CD4-positive, alpha-beta T cell (primary cell): Measurements from ENCODE around the gene DNAJC7. TPM values are rescaled to one million over a fixed set of nuclear protein-coding genes. Genes with fewer than 3 reads are reported as not detected.
"Not testable (repeated sequence)": the region's sequence is repeated elsewhere in the genome, so short reads cannot be mapped to it uniquely, and the experiment has no call there.

Source experiments
- ATAC-seq: fragments of 200-7000 bp; cut with Tn5 transposase; one replicate; pipeline ENCODE4 v1.10.0; 2022; ENCODE audit warnings: mild to moderate bottlenecking; ENCODE audit not compliant: poor library complexity
- CTCF ChIA-PET: fragments of 350-600 bp; sonication (Branson Sonifier 250); formaldehyde crosslinking; loops from one replicate; lab custom pipeline; 2021; ENCODE audit warnings: antibody characterized with exemption, inconsistent platforms; lab: Charles Lee
- POLR2A ChIA-PET: fragments of 350-600 bp; sonication (Branson Sonifier 250); formaldehyde crosslinking; loops from one replicate; lab custom pipeline; 2021; ENCODE audit warnings: antibody characterized with exemption, inconsistent platforms; lab: Charles Lee
- DNase-seq, 14 experiments: peaks; one replicate each; pipeline ENCODE4 v3.0.0-alpha.2; 2013 to 2020; ENCODE audit warnings: mixed read lengths in 2 of 14
- H3K27ac ChIP-seq, 2 donors: one replicate each; pipeline versions ENCODE4 v1.5.1 to v1.7.0; 2013; ENCODE audit warnings: low read length in 2 of 2, low read depth in 1 of 2, mild to moderate bottlenecking in 1 of 2
- H3K27me3 ChIP-seq, 2 experiments: 1 replicate in 1 of 2; 2 replicates in 1 of 2; pipeline versions ENCODE4 v1.6.1 to v1.7.0; 2013; ENCODE audit warnings: low read length in 2 of 2, control low read depth in 1 of 2, mild to moderate bottlenecking in 1 of 2, moderate library complexity in 1 of 2; ENCODE audit not compliant: insufficient read depth in 2 of 2, control insufficient read depth in 1 of 2
- H3K36me3 ChIP-seq: one replicate; pipeline ENCODE4 v1.6.1; 2013; ENCODE audit warnings: low read length, control low read depth; ENCODE audit not compliant: insufficient read depth
- H3K4me1 ChIP-seq: one replicate; pipeline ENCODE4 v1.6.1; 2013; ENCODE audit warnings: low read length, control low read depth; ENCODE audit not compliant: insufficient read depth
- H3K4me3 ChIP-seq: one replicate; pipeline ENCODE4 v1.5.1; 2013; ENCODE audit warnings: mild to moderate bottlenecking, low read length, moderate library complexity
- H3K9me3 ChIP-seq, 2 experiments: 1 replicate in 1 of 2; 2 replicates in 1 of 2; pipeline versions ENCODE4 v1.6.1 to v1.7.0; 2013; ENCODE audit warnings: low read length in 2 of 2, mild to moderate bottlenecking in 2 of 2, control low read depth in 1 of 2, moderate library complexity in 1 of 2; ENCODE audit not compliant: control insufficient read depth in 1 of 2, insufficient read depth in 1 of 2
- H3K27ac Mint-ChIP-seq: one replicate; pipeline ENCODE4 v1.8.0; 2020; ENCODE audit warnings: mixed read lengths
- H3K27me3 Mint-ChIP-seq: one replicate; pipeline ENCODE4 v1.8.0; 2021; ENCODE audit warnings: mixed read lengths
- H3K36me3 Mint-ChIP-seq: one replicate; pipeline ENCODE4 v1.8.0; 2021; ENCODE audit warnings: low read depth, mixed read lengths
- H3K4me1 Mint-ChIP-seq: one replicate; pipeline ENCODE4 v1.8.0; 2021; ENCODE audit warnings: low read depth, mixed read lengths
- H3K4me3 Mint-ChIP-seq: one replicate; pipeline ENCODE4 v1.8.0; 2020; ENCODE audit warnings: mild to moderate bottlenecking, mixed read lengths
- H3K9me3 Mint-ChIP-seq: one replicate; pipeline ENCODE4 v1.8.0; 2020; ENCODE audit warnings: mixed read lengths
- intact Hi-C, 2 experiments: fragments of 100-400 bp; cut with DNase I in 1 of 2; cut with micrococcal nuclease in 1 of 2; formaldehyde crosslinking; loops; one replicate each; pipeline versions ENCODE4 v1.15.1 to v1.9.0; 2023 to 2025; cut with DNase I, micrococcal nuclease
- total RNA-seq, 174 experiments: library from RNA in 2 of 174; stranded (reverse) in 2 of 174; gene quantifications; one replicate each; pipeline ENCODE4 v1.2.3 and lab custom pipeline; 2021 to 2026
- TF ChIP-seq, protein P1 (sequence below): fragments of 200-600 bp; IDR thresholded peaks from one replicate; pipeline ENCODE4 v1.8.0; 2022; ENCODE audit warnings: antibody characterized with exemption, mild to moderate bottlenecking

DNAJC7 gene
- total RNA-seq, 2 experiments from 2014 or later: 117 to 140 TPM

DNA sequence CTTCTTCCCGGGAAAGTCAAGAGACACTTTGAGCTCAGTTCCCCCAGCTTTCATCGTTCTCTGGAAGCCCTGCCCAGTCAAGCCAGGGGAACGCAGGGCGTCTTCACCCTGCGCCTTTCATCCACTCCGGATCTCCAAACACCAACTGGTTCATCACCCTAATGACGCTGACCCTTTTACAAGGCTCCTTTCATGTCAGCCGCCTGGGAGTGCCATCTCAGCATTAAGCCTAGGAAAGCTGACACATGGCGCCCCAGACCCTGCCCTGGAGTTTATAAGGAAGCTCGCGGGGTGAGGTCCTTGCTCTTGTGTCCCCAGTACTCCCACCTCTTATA is 594 bp upstream of the DNAJC7 start:
- CTCF ChIA-PET: interaction anchor here (0.6 to 2.3 kb wide), 8 partner anchors 22 to 806 kb away, joined by 3 to 6 read pairs (median 3); partner anchors contain the start of genes BECN1, CNP and ODAD4
- peak overlapping the region; percentile 93 to 94 for H3K27ac ChIP-seq
- Mint-ChIP-seq H3K9me3 (no peaks in the 10 kb centered on the region), H3K27ac (peak overlapping the region; percentile 98), H3K36me3 (peaks cover 34% of the 10 kb centered on the region), H3K4me1 (peaks cover 72% of the 10 kb centered on the region), H3K27me3 (no peaks in the 10 kb centered on the region), H3K4me3 (peak overlapping the region; percentile 100)
- H3K9me3 ChIP-seq: no peaks in the 10 kb centered on the region
- POLR2A ChIA-PET: interaction anchor here (0.6 to 6.3 kb wide), 29 partner anchors 8 to 1351 kb away, joined by 3 to 81 read pairs (median 5); partner anchors contain the start of genes ACLY, C17orf113, CNP and DHX58
- ATAC-seq (peak; percentile 3), DNase-seq (no peak)
- H3K4me3 ChIP-seq: peak overlapping the region; percentile 100
- H3K4me1 ChIP-seq: peaks cover 74% of the 10 kb centered on the region
- TF ChIP-seq, protein P1, sequence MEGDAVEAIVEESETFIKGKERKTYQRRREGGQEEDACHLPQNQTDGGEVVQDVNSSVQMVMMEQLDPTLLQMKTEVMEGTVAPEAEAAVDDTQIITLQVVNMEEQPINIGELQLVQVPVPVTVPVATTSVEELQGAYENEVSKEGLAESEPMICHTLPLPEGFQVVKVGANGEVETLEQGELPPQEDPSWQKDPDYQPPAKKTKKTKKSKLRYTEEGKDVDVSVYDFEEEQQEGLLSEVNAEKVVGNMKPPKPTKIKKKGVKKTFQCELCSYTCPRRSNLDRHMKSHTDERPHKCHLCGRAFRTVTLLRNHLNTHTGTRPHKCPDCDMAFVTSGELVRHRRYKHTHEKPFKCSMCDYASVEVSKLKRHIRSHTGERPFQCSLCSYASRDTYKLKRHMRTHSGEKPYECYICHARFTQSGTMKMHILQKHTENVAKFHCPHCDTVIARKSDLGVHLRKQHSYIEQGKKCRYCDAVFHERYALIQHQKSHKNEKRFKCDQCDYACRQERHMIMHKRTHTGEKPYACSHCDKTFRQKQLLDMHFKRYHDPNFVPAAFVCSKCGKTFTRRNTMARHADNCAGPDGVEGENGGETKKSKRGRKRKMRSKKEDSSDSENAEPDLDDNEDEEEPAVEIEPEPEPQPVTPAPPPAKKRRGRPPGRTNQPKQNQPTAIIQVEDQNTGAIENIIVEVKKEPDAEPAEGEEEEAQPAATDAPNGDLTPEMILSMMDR: no peak
- intact Hi-C loops: loop anchor here (1.0 to 5.0 kb wide), 6 partner anchors 51 to 1201 kb away; partner anchors contain the start of genes CNP (in 2 of the 2), ACLY (in 1 of the 2) and ODAD4 (in 1 of the 2)
- H3K27me3 ChIP-seq: no peaks in the 10 kb centered on the region
- H3K36me3 ChIP-seq: peaks cover 13% of the 10 kb centered on the region

DNA sequence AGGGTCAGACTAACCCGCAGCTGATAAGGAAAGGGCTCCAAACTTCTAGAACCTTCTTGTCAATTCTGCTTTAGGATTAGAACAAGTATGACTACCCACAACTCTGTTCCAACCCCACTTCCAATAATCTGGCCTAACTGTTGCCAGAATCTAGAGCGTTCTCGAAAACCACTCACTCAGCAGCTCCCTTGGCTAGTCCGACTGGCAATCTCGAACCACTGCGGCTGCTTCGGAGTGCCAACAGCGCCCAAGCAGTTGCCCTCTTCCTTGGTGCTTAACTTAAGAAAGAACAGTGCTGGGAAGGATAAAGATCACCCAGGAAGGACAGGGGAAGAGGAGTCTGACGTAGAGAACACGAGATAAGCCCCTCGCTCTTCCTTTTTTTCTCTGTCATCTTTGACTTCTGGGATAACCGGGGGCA is 818 bp downstream of the DNAJC7 start:
- Histone ChIP-seq H3K36me3 (peaks cover 7% of the 10 kb centered on the region), H3K9me3 (no peaks in the 10 kb centered on the region), H3K27ac (peak overlapping the region; percentile 93 to 94), H3K4me1 (peaks cover 76% of the 10 kb centered on the region), H3K27me3 (no peaks in the 10 kb centered on the region), H3K4me3 (peak overlapping the region; percentile 100)
- H3K9me3 Mint-ChIP-seq: no peaks in the 10 kb centered on the region
- peaks cover 79% of the 10 kb centered on the region for H3K4me1 Mint-ChIP-seq
- peak in 4 of 14 experiments; percentile 18 to 39 (median 28) for DNase-seq
- no peaks in the 10 kb centered on the region for H3K27me3 Mint-ChIP-seq
- peak overlapping the region; percentile 100 for H3K4me3 Mint-ChIP-seq
- H3K27ac Mint-ChIP-seq: peak overlapping the region; percentile 98
- no peak for ATAC-seq
- intact Hi-C loops: loop anchor here (2.0 to 5.0 kb wide), 5 partner anchors 49 to 1199 kb away; partner anchors contain the start of genes CNP (in 2 of the 2), ACLY (in 1 of the 2) and ODAD4 (in 1 of the 2)
- H3K36me3 Mint-ChIP-seq: peaks cover 37% of the 10 kb centered on the region
- TF ChIP-seq, protein P1: no peak
- POLR2A ChIA-PET: interaction anchor here (0.8 to 6.3 kb wide), 14 partner anchors 10 to 593 kb away, joined by 3 to 81 read pairs (median 6); partner anchors contain the start of genes CNP, DHX58, KAT2A and KCNH4
- CTCF ChIA-PET: interaction anchor here (1.0 to 1.3 kb wide), 3 partner anchors 27 to 86 kb away, joined by 3 to 4 read pairs (median 3); partner anchors contain the start of gene ODAD4

DNA sequence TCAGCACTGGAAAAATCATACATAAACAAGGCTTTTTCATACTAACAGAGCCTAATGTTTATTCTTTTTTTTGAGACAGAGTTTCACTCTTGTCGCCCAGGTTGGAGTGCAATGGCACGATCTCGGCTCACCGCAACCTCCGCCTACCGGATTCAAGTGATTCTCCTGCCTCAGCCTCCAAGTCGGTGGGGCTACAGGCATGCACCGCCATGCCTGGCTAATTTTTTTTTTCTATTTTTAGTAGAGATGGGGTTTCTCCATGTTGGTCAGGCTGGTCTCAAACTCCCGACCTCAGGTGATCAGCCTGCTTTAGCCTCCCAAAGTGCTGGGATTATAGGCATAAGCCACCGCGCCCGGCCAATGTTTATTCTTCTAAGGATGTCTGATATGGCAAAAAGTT is 3.5 kb downstream of the DNAJC7 start:
- POLR2A ChIA-PET, DNase-seq, intact Hi-C loops, CTCF ChIA-PET, H3K27me3 Mint-ChIP-seq, ATAC-seq, H3K27ac ChIP-seq, H3K4me3 ChIP-seq, H3K9me3 ChIP-seq, H3K27me3 ChIP-seq, H3K9me3 Mint-ChIP-seq: not testable (repeated sequence)
- Mint-ChIP-seq H3K4me1 (peaks cover 83% of the 10 kb centered on the region), H3K4me3 (peak overlapping the region; percentile 11), H3K36me3 (peaks cover 49% of the 10 kb centered on the region), H3K27ac (peak overlapping the region; percentile 12)
- Histone ChIP-seq H3K36me3 (peaks cover 16% of the 10 kb centered on the region), H3K4me1 (peaks cover 70% of the 10 kb centered on the region)

DNA sequence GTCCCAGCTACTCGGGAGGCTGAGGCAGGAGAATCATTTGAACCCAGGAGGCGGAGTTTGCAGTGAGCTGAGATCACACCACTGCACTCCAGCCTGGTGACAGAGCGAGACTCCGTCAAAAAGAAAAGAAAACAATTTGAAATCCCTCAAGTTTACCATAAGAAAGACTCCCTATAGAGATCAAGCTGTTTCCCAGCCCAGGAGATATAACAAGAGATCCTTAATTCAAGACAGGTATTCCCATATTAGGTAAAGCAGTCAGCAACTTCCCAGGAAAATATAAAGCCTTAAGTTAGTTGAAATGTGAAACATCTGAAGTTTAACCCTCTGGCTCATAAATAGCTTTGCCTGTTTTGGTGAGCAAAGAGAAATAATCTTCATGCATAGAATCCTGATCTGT is 4.9 kb downstream of the DNAJC7 start:
- H3K27me3 ChIP-seq, H3K27ac ChIP-seq, intact Hi-C loops, ATAC-seq, POLR2A ChIA-PET, H3K9me3 Mint-ChIP-seq, H3K9me3 ChIP-seq, H3K4me3 ChIP-seq, DNase-seq, H3K27me3 Mint-ChIP-seq, H3K27ac Mint-ChIP-seq: not testable (repeated sequence)
- peaks cover 50% of the 10 kb centered on the region for H3K36me3 Mint-ChIP-seq
- CTCF ChIA-PET: interaction anchor here (1.1 kb wide), 1 partner anchor 49 kb away, joined by 3 read pairs; no protein-coding TSS in a partner anchor
- Histone ChIP-seq H3K4me1 (peaks cover 61% of the 10 kb centered on the region), H3K36me3 (peaks cover 17% of the 10 kb centered on the region)
- H3K4me3 Mint-ChIP-seq: peak overlapping the region; percentile 7
- peaks cover 70% of the 10 kb centered on the region for H3K4me1 Mint-ChIP-seq
